RPMI7951 (cell line): ENCODE measurements around the gene KRT39. TPM values are rescaled to one million over a fixed set of nuclear protein-coding genes. Genes with fewer than 3 reads are reported as not detected.
"Not testable (repeated sequence)": the region's sequence is repeated elsewhere in the genome, so short reads cannot be mapped to it uniquely, and the experiment has no call there.

Experiments used
- DNase-seq: peaks from one replicate; pipeline ENCODE4 v3.0.0-alpha.2; 2012; ENCODE audit warnings: low read depth
- total RNA-seq: library from RNA; depleted of rRNA; stranded (reverse); fragments of >200 nt; shearing (Covaris generic); gene quantifications from 2 replicates; pipeline ENCODE4 v1.2.3, GENCODE V29; 2014; rRNA removed

The KRT39 gene
- 0.24 TPM in 1 of 2 replicates, not detected in the other for total RNA-seq

DNA sequence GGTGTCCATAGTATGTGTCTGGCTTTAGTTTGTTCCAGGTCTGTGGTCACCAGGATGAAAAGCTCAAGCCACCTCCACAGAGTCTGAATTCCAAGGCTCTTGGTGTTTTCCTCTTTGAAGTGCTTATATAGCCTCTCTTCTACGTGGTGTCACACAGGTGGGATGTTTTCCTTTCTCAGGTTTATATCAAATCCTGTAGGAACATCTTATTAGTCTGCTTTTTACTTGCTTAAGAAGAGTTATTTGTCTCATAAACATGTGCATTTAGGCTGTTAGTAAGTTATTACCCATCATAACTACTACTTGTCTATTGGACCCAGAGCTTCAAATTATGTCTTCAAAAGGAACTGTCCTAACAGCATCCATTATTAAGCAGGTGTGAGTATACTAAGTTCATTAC lies at the start of gene KRT39:
TSS of gene KRT39 (minus strand) at position 101 of the 400 bp plus-strand sequence. CDS start at position 9, 92 bp downstream.
- DNase-seq = no peak

DNA sequence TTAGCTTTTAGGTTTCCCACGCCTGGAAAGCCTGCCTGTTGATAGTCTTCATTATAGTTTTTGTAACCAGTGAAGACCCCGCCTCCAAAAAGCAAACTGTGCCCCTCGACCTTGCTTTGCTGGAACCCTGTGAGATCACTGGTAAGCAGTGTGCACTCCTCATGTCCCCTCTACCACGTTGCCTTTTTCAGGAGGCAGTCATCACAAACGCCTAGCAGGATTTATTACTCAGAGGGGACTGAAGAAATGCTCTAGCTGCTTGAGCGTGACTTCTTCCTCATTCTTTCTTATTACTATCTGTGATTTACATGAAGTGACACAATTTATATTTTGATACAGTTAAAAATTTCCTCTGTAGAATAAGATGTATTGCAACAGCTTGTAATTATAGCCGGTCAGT lies 48.7 kb upstream of the KRT39 start:
- DNase-seq = no peak

DNA sequence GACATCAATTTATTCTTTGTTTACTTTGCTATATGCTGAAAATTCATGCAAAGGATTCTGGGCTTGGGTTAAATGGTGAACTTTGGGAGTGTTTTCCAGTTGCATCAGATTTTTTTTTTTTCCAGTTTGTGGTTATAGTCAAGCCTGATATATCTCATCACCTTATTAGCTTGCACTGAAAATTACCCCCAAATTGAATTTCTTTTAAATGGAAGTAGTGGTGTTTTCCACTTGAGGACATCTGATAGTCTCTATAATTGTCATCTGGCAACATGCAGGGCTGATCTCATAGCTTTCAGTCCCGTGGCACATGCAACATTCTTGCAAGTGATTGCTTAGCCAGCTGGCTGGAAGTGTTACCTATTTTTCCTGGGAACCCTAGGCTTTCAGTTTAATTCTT lies 46.9 kb upstream of the KRT39 start:
- no peak for DNase-seq

DNA sequence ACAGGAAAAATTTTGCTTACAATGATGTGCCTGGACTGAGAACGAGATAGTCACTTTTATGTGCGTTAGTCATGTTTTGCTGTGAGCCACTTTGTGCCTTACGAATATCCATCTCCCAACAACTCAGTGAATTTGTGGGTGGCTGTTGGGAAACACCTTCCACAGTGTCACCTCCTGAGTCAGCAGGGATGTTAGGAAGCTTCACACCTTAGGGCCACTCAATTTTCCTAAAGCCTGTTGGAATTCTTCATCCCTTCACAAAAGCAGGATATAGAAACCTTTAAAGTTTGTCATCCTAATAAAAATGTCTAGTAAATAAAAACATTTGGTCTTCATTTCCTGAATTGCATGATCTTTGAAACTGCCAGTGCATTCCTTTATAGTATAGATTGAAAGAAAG lies 46.4 kb upstream of the KRT39 start:
- peak; percentile 4 for DNase-seq

DNA sequence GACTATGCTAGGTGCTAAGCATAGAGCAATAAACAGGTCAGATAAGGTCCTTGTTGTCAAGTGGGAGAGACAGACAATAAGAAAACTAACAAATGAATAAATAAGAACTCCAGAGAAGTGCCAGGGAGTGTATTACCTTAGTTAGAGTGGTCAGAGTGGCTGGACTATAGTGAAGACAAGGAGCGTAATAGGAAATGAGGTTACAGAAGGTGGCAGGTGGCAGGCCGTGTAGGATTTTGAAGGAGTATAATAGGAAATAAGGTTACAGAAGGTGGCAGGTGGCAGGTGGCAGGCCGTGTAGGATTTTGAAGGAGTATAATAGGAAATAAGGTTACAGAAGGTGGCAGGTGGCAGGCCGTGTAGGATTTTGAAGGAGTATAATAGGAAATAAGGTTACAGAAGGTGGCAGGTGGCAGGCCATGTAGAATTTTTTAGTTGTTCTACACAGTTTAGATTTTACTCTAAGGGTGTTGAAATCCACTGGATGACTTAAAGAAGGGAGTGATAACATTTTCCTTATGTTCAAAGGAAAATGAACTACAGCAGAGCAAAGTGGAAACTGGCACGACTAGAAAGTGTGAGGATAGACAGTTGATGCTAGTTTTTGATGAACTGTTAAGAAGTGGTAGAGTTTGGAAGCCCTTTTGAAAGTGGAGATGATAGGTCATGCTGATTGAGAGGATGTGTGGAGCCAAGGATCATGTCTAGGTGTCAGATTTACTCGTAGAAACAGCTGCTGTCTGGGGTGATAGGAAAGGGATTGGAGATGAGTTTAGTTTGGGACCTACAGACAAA lies 45.8 kb upstream of the KRT39 start:
- DNase-seq = no peak

DNA sequence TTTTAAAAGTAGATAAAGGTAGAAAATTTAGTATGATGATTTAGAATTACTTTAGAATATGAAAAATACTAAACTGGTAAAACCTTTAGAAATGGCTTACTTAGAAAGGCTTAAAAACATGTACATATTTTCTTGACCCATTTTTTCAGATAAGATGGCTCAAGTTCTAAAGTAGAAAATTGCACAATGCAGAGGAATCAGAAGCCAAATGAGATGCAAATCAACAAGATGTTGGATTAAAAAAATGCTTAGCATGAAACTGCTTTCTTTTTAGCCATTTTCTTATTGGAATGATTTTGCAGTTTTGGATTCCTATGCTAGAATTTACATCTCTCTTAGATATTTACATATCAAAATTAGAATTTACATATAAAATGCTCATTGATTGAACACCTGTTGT lies 43.7 kb upstream of the KRT39 start:
- no peak for DNase-seq

DNA sequence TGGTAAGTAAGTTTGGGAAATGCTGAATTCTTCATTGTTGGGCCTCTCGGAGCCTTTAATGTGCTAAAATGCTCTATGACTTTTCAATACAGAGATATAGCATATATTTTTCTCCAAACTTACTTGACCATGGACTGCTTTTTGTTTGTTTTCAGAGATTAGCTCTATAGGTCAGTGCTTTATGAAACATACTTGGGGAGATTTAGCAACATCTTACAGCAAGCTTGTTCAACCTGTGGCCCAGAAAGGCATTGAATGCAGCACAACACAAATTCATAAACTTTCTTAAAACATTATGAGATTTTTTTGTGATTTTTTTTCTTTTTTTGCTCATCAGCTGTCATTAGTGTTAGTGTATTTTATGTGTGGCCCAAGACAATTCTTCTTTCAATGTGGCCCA lies 43.2 kb upstream of the KRT39 start:
- DNase-seq = no peak

DNA sequence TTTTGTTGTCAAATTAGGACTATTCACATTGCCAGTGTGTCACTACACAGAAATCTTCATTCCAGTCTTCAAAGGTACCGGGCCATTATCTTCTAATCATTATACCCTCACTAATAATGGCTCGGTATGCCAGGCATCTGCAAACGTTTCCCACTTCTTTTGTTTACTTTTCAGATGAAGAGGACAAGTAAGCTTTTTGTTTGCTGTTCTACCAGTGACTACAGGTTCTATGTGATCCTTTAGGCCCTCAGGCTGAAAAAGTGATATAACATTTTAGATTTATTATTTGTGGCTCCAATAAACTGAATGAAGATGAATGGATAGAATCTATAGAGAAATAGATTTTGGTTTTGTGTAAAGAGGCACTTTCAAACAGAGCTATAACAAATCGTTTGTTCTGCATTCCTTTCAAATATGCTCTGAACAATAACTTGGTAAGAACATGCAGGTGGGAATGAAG lies 42.6 kb upstream of the KRT39 start:
- no peak for DNase-seq

DNA sequence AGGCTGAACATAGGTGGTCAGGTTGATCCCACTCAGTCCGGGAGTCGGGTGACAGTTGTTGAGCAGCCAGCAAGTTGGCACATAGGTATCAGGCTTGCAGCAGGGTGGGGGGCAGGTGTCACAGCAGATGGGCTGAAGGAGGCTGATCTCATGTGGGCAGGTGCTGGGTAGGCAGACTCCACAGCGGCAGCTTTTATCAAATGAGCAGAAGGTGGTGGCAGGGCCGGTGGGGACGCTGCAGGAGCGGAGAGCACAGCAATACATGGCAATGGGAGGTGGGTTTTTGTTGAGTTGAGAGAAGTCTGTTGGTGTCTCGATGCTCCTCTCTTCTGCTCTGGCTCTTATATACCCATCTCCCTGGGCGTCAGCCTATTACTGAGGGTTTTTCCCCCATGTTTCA lies 42.1 kb upstream of the KRT39 start, which contains the start of gene KRTAP3-1:
TSS of gene KRTAP3-1 (minus strand) at position 318 of the 400 bp plus-strand sequence. CDS start at position 264, 54 bp downstream.
- DNase-seq = no peak

DNA sequence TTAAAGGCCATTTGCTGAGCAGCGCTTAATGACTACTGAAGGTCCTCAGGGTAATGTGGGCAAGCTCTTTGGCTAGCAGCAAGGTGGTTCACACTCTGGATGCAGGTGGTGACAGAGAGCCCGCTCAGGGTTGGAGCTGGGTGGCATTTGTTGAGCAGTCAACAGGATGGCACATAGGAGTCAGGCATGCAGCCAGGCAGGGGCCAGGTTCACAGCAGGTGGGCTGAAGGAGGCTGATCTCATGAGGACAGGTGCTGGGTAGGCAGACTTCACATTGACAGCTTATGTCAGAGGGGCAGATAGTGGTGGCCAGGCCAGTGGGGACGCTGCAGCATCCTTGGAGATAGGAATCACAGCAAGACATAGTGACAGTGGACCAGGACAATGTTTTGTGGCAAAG lies 37.6 kb upstream of the KRT39 start:
- no peak for DNase-seq

DNA sequence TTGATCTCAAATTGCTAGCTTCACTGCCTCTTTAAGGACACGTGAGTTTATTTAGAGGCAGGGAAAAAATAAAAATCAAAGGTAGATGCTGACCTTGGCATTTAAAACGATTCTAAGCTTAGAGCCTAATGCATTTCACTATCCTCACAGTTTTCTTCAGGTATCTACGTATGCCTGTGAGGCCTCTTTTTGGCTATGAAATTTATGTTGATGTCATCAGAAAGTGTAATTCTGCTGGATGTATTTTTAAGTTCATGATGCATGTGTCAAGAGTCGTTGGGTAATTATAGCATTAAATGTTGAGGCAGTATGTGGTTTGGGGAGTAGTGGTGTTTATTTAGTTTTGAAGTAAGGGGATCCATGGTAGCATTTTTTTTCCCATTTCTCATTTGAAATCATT lies 37.2 kb upstream of the KRT39 start:
- no peak for DNase-seq

DNA sequence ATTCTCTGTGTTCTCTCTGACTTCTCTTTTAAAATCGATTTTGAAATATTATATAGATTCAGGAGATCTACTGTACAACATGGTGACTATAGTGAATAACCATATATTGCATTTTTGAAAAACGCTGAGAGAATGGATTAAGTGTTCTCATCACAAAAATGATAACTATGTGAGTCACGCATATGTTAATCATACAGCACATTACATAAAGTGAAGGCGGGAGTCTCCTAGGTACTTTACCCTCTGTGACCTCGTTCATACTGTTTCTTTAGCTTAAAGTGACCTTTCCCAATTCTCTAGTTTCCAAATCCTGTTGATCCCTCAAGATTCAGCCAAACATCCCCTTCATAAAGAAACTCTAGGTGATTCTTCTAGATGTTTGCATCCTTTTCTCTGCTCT lies 36.1 kb upstream of the KRT39 start:
- no peak for DNase-seq

DNA sequence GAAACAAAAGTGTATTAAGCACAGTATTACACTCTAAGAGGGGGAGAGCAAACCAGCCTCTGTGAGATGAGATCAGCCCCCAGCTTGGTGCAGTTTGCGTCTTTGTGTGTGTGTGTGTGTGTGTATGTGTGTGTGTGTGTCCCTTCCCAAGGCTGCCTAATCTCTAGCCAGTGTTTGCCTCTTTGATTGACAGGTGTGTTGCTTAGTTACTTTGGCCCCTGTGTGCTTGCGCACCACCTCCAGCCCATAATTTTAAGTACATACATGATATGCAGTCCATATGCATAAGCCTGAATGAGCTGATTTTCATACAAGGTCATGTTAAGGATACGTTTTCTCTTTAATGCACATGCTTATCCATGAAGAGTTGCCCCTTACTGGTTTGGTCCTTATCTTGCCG lies 35.0 kb upstream of the KRT39 start:
- no peak for DNase-seq

DNA sequence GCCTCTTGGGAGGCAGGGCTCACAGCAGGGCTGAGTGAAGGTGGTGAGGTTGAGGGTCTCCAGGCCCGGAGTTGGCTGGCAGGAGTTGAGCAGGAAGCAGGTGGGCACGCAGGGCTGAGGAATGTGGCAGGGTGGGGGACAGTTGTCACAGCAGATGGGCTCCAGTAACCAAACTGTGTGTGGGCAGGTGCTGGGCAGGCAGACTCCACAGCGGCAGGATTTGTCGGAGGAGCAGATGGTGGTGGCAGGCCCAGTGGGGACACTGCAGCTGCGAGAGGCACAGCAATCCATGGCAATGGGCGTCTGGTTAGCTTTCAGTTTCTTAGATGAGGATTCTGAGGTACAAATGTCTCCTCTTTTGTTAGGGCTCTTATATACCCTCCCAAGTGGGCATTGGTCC lies 32.8 kb upstream of the KRT39 start, which contains the start of gene KRTAP3-2:
TSS of gene KRTAP3-2 (minus strand) at position 344 of the 400 bp plus-strand sequence. CDS start at position 291, 53 bp downstream.
- not testable (repeated sequence) for DNase-seq

DNA sequence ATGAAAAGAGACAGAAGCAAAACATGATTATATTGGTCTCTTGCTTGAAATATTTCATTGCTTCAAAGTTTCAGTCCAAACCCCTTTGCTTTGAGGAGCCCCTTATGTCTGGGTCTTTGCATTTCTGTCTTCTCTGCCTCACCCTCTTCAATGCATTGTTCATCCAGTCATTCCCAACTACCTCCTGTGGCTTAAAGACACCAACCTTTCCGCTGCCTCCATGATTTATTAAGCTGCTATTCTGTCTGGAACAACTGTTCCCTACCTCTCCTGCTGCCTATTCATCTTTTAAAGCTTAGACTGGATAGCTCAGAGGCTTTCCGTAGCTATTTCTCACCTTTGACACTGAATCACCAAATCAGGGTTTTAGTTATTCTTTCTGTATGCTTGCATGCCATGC lies 30.6 kb upstream of the KRT39 start:
- no peak for DNase-seq

DNA sequence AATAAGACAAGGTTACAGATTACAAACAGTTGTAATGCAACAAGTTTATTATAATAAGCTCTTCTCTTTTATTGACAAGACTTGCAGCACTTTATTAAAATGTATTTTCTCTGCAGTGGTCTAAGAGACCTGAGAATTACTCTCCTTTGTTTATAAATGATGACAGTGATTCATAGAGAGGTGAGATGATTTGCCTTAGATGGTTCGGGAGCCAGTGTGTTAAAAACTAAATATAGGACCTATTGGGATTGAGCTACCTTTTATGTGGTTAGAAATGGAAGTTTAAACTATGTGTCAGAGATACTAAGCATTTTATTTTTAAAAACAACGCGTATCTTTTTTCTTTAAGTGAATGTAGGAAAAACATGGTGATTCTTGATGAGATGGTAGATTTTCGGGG lies 30.1 kb upstream of the KRT39 start:
- peak; percentile 49 for DNase-seq

DNA sequence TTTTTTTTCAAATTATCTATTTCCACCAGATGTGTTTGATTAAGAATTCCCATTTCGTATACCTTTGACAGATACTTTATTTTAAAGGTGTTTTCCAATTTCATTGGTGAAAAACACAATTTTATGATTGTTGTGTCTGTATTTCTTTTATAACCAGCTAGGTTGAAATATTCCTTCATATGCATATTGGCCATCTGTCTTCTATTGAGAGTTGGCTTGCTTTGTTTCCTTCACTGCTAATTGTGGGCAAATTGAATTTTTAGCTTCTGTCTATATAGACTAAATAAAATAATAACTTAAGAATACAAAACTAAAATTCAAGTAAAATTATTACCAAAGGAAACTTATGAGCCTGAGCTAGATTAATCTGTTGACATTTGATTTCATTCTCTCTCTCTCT lies 28.4 kb upstream of the KRT39 start:
- DNase-seq = no peak

DNA sequence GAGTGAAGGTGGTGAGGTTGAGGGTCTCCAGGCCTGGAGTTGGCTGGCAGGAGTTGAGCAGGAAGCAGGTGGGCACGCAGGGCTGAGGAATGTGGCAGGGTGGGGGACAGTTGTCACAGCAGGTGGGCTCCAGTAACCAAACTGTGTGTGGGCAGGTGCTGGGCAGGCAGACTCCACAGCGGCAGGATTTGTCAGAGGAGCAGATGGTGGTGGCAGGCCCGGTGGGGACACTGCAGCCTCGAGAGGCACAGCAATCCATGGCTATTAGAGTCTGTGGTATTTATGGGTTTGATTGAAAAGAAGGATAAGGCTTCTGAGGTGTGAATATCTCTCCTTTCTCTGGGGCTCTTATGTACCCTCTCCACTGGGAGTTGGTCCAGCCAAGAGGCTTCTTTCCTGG lies 27.1 kb upstream of the KRT39 start, which contains the start of gene KRTAP3-3:
TSS of gene KRTAP3-3 (minus strand) at position 326 of the 400 bp plus-strand sequence. CDS start at position 259, 67 bp downstream.
- no peak for DNase-seq

DNA sequence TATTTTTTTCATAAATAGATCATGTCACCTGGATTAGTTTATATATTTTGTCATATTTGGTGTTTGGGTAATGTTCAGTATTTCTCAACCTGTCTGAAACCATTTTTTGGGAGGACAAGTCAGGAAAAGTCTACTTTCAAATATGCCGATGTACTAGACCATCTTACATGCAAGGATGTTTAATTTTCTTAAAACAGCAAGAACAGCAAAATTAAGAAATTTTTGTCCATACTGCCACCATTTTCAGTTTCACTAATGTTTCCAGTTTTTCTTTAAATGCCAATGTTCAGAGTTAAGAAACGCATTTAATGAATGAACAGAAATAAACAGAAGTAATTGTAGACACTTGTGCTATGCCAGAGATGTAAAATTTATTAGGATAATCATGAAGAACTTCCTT lies 26.3 kb upstream of the KRT39 start:
- DNase-seq = no peak

DNA sequence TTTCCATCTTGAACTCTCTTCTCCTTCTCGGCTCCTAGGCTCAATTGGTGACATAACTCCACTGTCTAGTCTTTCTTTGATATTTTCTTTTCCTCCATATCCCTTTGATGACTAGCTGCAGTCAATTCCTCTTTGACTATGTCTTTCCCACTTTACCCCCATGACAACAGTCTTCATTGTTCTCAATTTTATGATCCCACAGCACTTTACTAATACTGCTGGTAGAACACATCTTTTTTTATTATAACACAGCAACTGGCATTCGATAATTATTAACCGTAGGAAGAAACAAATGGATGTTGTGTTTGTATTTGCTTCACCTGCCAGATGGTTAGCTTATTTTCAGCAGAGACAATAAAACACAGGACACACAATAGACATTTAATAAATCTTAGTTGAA lies 25.9 kb upstream of the KRT39 start:
- no peak for DNase-seq

DNA sequence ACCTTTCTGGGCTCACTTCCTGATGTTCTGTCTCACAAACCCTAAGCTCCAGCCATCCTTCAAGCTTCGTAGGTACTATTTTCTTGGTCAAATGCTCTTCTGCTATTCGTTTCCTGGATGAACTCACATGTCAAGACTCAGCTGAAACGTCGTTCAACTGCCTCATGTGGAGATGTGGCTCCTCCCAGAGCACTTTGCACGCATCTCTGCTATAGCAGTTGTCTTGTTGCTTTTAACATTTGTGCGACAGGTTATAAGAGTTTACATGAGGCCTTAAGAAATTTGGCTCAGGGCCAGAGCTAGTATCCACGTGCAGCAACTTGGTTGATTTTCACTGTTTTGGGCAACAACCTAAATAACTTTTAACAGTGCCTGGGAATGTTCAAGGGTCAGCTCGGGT lies 20.2 kb upstream of the KRT39 start:
- DNase-seq = peak; percentile 9

DNA sequence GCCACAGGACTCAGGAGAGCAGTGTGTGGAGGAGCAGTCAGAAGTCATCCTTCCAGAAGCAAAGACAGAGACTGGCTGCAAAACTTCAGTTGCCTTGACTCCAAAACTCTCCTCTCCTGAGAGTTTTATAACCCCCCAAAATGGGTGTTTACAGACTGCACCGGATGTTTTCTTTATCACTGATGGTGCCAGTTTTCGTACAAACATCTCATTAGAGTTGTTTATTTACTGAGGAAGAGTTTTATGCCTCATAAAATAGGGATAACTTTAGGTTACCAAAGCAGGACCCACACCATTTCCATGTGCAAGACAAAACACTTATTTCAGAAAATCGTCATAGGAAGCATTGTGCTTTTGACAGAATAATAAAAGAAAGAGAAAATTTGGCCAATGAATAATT lies 17.5 kb upstream of the KRT39 start, which contains the start of gene KRT40:
TSS of gene KRT40 (minus strand) at position 101 of the 400 bp plus-strand sequence. CDS start at position 48, 53 bp downstream.
- DNase-seq = no peak

DNA sequence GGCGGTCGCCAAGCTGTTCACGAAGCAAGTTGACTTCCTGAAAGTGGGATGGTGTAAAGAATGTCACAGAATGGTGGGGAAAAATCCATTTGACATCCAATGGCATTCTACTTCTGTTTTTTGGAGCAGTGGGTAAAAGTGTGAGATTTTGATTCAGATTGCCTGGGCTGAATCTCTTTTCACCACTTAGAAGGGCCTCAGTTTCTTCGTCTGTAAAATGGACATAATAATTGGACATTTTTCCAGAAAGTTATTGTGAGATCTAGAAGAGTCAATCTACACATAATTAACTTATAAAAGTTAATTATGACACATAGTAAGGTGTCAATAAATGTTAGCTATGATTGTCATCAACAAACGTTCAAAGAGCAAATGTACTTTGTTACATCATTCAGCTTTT lies 14.4 kb upstream of the KRT39 start:
- no peak for DNase-seq
